ENCODE data around the gene SPINK1. TPM values are rescaled to one million over a fixed set of nuclear protein-coding genes. Genes with fewer than 3 reads are reported as not detected.
"Not testable (repeated sequence)": the region's sequence is repeated elsewhere in the genome, so short reads cannot be mapped to it uniquely, and the experiment has no call there.

SPINK1 gene
- total and polyA plus RNA-seq, 2 of the 4 experiments (the other 2 are of a cell fraction): not detected

DNA sequence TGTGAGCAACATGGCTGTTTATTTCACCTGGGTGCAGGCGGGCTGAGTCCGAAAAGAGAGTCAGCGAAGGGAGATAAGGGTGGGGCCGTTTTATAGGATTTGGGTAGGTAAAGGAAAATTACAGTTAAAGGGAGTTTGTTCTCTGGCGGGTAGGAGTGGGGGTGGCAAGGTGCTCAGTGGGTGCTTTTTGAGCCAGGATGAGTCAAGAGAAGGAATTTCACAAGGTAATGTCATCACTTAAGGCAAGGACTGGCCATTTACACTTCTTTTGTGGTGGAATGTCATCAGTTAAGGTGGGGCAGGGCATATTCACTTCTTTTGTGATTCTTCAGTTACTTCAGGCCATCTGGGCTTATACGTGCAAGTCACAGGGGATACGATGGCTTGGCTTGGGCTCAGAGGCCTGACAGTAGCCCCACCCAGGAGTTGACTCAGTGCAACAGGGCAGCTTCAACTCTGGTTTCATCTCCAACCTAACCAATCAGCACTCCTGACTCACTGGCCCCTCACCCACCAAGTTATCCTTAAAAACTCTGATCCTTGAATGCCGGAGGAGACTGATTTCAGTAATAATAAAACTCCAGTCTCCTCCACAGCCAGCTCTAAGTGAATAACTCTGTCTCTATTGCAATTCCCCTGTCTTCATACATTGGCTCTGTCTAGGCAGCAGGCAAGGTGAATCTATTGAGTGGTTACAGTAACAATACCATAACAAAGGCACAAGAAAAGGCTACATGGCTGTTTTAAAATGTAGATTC, 42.8 kb upstream of the SPINK1 start:
- H3K4me2 ChIP-seq (ENCODE audit: low read depth, low read length); H3K56ac ChIP-seq (ENCODE audit: extremely low read depth, insufficient read depth, low read length); POLR2A ChIA-PET (ENCODE audit: unreplicated experiment); H3K23ac ChIP-seq (ENCODE audit: low read depth, low read length); H2AFZ ChIP-seq (replicated peaks; ENCODE audit: low read length, poor library complexity); H4K8ac ChIP-seq (ENCODE audit: low read depth in 2 of 2, low read length in 2 of 2); ATAC-seq (ENCODE audit: low read depth); BruUV-seq (replicated peaks); H2BK20ac ChIP-seq (ENCODE audit: low read depth, low read length); H3K27me3 ChIP-seq (ENCODE audit: control insufficient read depth, insufficient read depth, low read length); H3K18ac ChIP-seq (ENCODE audit: low read depth, low read length); H3K4me3 ChIP-seq (ENCODE audit: insufficient read depth, low read depth, low read length); H2BK5ac ChIP-seq (ENCODE audit: low read depth, low read length, poor library complexity, severe bottlenecking); H3K9me3 ChIP-seq (ENCODE audit: control insufficient read depth, insufficient read depth, low read length); DNase-seq; dilution Hi-C loops (cut with HindIII; ENCODE audit: low sequenced_read_pairs, unreplicated experiment); H3K4me1 ChIP-seq (ENCODE audit: control insufficient read depth, insufficient read depth, low read length); H3K27ac ChIP-seq (ENCODE audit: insufficient read depth, low read length); H4K5ac ChIP-seq (ENCODE audit: low read depth, low read length); H2BK15ac ChIP-seq (ENCODE audit: low read depth, low read length); H3K9ac ChIP-seq (ENCODE audit: low read depth, low read length); CTCF ChIA-PET; H2AK9ac ChIP-seq (replicated peaks; ENCODE audit: low read depth, low read length, poor library complexity); H2BK120ac ChIP-seq (ENCODE audit: low read depth, low read length); H4K91ac ChIP-seq (ENCODE audit: insufficient read depth, low read depth, low read length); in situ Hi-C loops (cut with MboI; ENCODE audit: low sequenced_read_pairs); H4K20me1 ChIP-seq (ENCODE audit: insufficient read depth, low read length); H3K9me1 ChIP-seq (ENCODE audit: insufficient read depth, low read length); H3K4ac ChIP-seq (ENCODE audit: low read depth, low read length); H3K14ac ChIP-seq (replicated peaks; ENCODE audit: low read depth, low read length); H3K36me3 ChIP-seq (ENCODE audit: control insufficient read depth, insufficient read depth, low read length); intact Hi-C loops (cut with micrococcal nuclease); H2AK5ac ChIP-seq (ENCODE audit: low read depth, low read length); H3K79me1 ChIP-seq (ENCODE audit: low read depth in 1 of 2, low read length in 2 of 2): not testable (repeated sequence)
- WGBS, 2 experiments (ENCODE audit: extremely low coverage in 2 of 2, insufficient read length in 1 of 2): no CpG with 5 or more reads among the region's 8 CpGs

DNA sequence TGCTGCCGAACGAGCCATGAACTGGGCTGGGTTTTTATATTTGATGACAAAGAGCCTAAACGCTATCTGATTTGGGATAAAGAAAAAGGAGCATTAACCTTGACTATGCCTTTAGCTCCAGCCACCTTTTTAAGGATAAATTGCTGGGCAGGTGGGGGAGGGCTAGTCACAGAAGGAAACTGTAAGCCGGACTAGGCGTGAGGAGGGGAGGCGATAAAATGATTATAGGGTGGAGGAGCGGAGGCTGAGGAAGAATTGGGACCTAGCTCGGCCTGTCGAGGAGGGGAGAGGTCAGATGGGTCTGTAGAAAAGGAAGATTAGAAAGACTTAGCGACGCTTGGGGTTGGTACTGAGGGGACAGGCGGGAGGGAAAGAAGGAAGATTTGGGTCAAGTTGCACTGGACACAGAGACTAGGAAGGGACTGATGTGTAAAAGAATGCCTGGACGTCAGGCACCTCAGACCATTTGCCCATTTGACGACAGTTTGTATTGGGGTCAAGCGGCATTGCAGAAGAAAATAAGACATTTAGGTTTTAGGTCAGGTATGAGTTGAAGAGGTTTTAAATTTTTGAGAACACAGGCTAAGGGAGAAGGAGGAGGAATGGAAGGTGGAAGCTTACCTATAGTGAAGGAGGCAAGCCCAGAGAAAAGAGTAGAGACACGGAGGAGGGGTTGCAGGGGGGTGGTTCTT, 41.4 kb upstream of the SPINK1 start:
- POLR2A ChIA-PET (ENCODE audit: unreplicated experiment); DNase-seq; in situ Hi-C loops (cut with MboI; ENCODE audit: low sequenced_read_pairs): not testable (repeated sequence)

More for the DNA sequence above, 41.4 kb upstream of the SPINK1 start:
- WGBS, 2 experiments (ENCODE audit: extremely low coverage in 2 of 2, insufficient read length in 1 of 2): 62% methylated on average over 3 of the region's 16 CpGs; no CpG with 5 or more reads in 1 of the 2 experiments
- H3K4me3 ChIP-seq (ENCODE audit: insufficient read depth, low read depth, low read length); H3K79me1 ChIP-seq (ENCODE audit: low read depth in 1 of 2, low read length in 2 of 2); CTCF ChIA-PET; H3K23ac ChIP-seq (ENCODE audit: low read depth, low read length); intact Hi-C loops (cut with micrococcal nuclease); H2BK120ac ChIP-seq (ENCODE audit: low read depth, low read length); H3K36me3 ChIP-seq (ENCODE audit: control insufficient read depth, insufficient read depth, low read length); H3K9me3 ChIP-seq (ENCODE audit: control insufficient read depth, insufficient read depth, low read length); H2AK5ac ChIP-seq (ENCODE audit: low read depth, low read length); H3K56ac ChIP-seq (ENCODE audit: extremely low read depth, insufficient read depth, low read length); H3K4me2 ChIP-seq (ENCODE audit: low read depth, low read length); H2BK15ac ChIP-seq (ENCODE audit: low read depth, low read length); H4K91ac ChIP-seq (ENCODE audit: insufficient read depth, low read depth, low read length); H2BK20ac ChIP-seq (ENCODE audit: low read depth, low read length); H2BK5ac ChIP-seq (ENCODE audit: low read depth, low read length, poor library complexity, severe bottlenecking); H4K20me1 ChIP-seq (ENCODE audit: insufficient read depth, low read length); H3K18ac ChIP-seq (ENCODE audit: low read depth, low read length); H3K9me1 ChIP-seq (ENCODE audit: insufficient read depth, low read length); H3K27ac ChIP-seq (ENCODE audit: insufficient read depth, low read length); H3K4ac ChIP-seq (ENCODE audit: low read depth, low read length); BruUV-seq (replicated peaks); H3K27me3 ChIP-seq (ENCODE audit: control insufficient read depth, insufficient read depth, low read length); H4K8ac ChIP-seq (ENCODE audit: low read depth in 2 of 2, low read length in 2 of 2); H3K9ac ChIP-seq (ENCODE audit: low read depth, low read length); ATAC-seq (ENCODE audit: low read depth); dilution Hi-C loops (cut with HindIII; ENCODE audit: low sequenced_read_pairs, unreplicated experiment); H2AFZ ChIP-seq (replicated peaks; ENCODE audit: low read length, poor library complexity); H3K14ac ChIP-seq (replicated peaks; ENCODE audit: low read depth, low read length); H4K5ac ChIP-seq (ENCODE audit: low read depth, low read length); H2AK9ac ChIP-seq (replicated peaks; ENCODE audit: low read depth, low read length, poor library complexity); H3K4me1 ChIP-seq (ENCODE audit: control insufficient read depth, insufficient read depth, low read length): not testable (repeated sequence)
